K562 (cell line): ENCODE measurements around the gene ABHD4. TPM values are rescaled to one million over a fixed set of nuclear protein-coding genes. Genes with fewer than 3 reads are reported as not detected.

ENCODE experiments used
- ATAC-seq: fragments of 200-7000 bp; cut with Tn5 transposase; 3 replicates; pipeline ENCODE4 v1.9.1; 2020; ENCODE audit warnings: moderate library complexity
- BruUV-seq: library from RNA; stranded (reverse); fragments of 400-500 nt; replicated peaks from 2 replicates; lab custom pipeline; 2021; lab: Mats Ljungman, UMichigan
- CTCF ChIA-PET: fragments of 300-600 bp; formaldehyde crosslinking; extraction: SDS; loops from one replicate; lab custom pipeline; 2021; ENCODE audit warnings: low intra/inter-chr PET ratio; lab: Yijun Ruan, JAX
- POLR2A ChIA-PET: fragments of 300-600, 350-650 bp; sonication (Branson Sonifier 250); formaldehyde crosslinking; extraction: SDS; loops from one replicate; lab custom pipeline; 2021; ENCODE audit warnings: antibody characterized with exemption, inconsistent platforms; lab: Yijun Ruan, JAX
- DNase-seq, 4 experiments: peaks; one replicate each; pipeline versions ENCODE4 v3.0.0 to v3.0.0-alpha.2; 2011 to 2018; ENCODE audit warnings: low spot score in 3 of 4, mixed read lengths in 3 of 4; ENCODE audit errors: extremely low read depth in 1 of 4
- FAIRE-seq: peaks from 2 replicates; lab custom pipeline; 2011; peaks lifted over from hg19 to GRCh38; lab: Jason Lieb, UNC
- H2AFZ ChIP-seq: 2 replicates; pipeline ENCODE4 v1.6.0; 2011; ENCODE audit warnings: low read depth, low read length, control low read depth, inconsistent platforms
- H3K27ac ChIP-seq: fragments of 200-600 bp; 3 replicates; pipeline ENCODE4 v1.8.0; 2011; ENCODE audit warnings: low read depth, mild to moderate bottlenecking, control low read depth, inconsistent platforms, low read length, moderate library complexity, mixed read lengths; ENCODE audit errors: extremely low read depth
- H3K27me3 ChIP-seq, 2 experiments: fragments of 300-600 bp in 1 of 2; 2 replicates in 1 of 2; 3 replicates in 1 of 2; pipeline versions ENCODE4 v1.6.0 to v1.8.0; 2011; ENCODE audit warnings: inconsistent platforms in 2 of 2, low read length in 2 of 2, mild to moderate bottlenecking in 1 of 2, mixed read lengths in 1 of 2, moderate library complexity in 1 of 2; ENCODE audit not compliant: control insufficient read depth in 2 of 2, insufficient read depth in 2 of 2
- H3K36me3 ChIP-seq: fragments of 300-600 bp; 3 replicates; pipeline ENCODE4 v1.8.0; 2011; ENCODE audit warnings: mild to moderate bottlenecking, low read length, inconsistent platforms; ENCODE audit not compliant: control insufficient read depth, insufficient read depth
- H3K4me1 ChIP-seq, 2 experiments: fragments of 200-600 bp in 1 of 2; replicated peaks in 1 of 2; 2 replicates in 1 of 2; 3 replicates in 1 of 2; pipeline versions ENCODE4 v1.5.1 to v1.8.0; 2011; ENCODE audit warnings: inconsistent platforms in 2 of 2, low read length in 2 of 2, mild to moderate bottlenecking in 1 of 2, mixed read lengths in 1 of 2, moderate library complexity in 1 of 2; ENCODE audit not compliant: control insufficient read depth in 2 of 2, insufficient read depth in 2 of 2
- H3K4me2 ChIP-seq: 2 replicates; pipeline ENCODE4 v1.6.1; 2011; ENCODE audit warnings: low read length, control low read depth, inconsistent platforms, mixed read lengths; ENCODE audit not compliant: insufficient read depth
- H3K4me3 ChIP-seq: fragments of 200-600 bp; sonication (generic), shearing (Covaris generic); 2 replicates; pipeline ENCODE4 v1.5.1; 2016; ENCODE audit warnings: control low read depth, inconsistent platforms
- H3K79me2 ChIP-seq: fragments of 200-600 bp; 3 replicates; pipeline ENCODE4 v1.8.0; 2011; ENCODE audit warnings: low read length, inconsistent platforms; ENCODE audit not compliant: control insufficient read depth, insufficient read depth
- H3K9ac ChIP-seq, 2 experiments: 2 replicates each; pipeline versions ENCODE4 v1.6.0 to v1.6.1; 2011; ENCODE audit warnings: low read depth in 2 of 2, low read length in 2 of 2, control low read depth in 1 of 2, inconsistent platforms in 1 of 2, mild to moderate bottlenecking in 1 of 2, mixed read lengths in 1 of 2; ENCODE audit not compliant: insufficient read depth in 1 of 2
- H3K9me1 ChIP-seq: one replicate; pipeline ENCODE4 v1.6.0; 2011; ENCODE audit warnings: inconsistent platforms, mild to moderate bottlenecking, low read length, moderate library complexity; ENCODE audit not compliant: control insufficient read depth, insufficient read depth
- H3K9me3 ChIP-seq: replicated peaks from 2 replicates; pipeline ENCODE4 v1.5.1; 2011; ENCODE audit warnings: low read depth, low read length, inconsistent platforms; ENCODE audit not compliant: control insufficient read depth, insufficient read depth
- H4K20me1 ChIP-seq: replicated peaks from 2 replicates; pipeline ENCODE4 v1.6.1; 2011; ENCODE audit warnings: low read length, inconsistent platforms, mixed read lengths; ENCODE audit not compliant: control insufficient read depth, insufficient read depth
- RREB1 ChIP-seq: fragments of 250-450 bp; sonication (Bioruptor Pico); IDR thresholded peaks from 2 replicates; pipeline ENCODE4 v1.4.0; 2020
- TFE3 ChIP-seq: fragments of 450-650 bp; formaldehyde crosslinking; IDR thresholded peaks from 2 replicates; pipeline ENCODE4 v1.4.0; 2020; ENCODE audit warnings: mild to moderate bottlenecking, mixed read lengths
- WGBS: fragments of 100-300 bp; shearing (Covaris generic); methylation state at CpG from one replicate; pipeline ENCODE4 v1.1.6; 2016; ENCODE audit warnings: low coverage, mixed read lengths; ENCODE audit not compliant: insufficient coverage; ENCODE audit errors: missing lambda C conversion rate; 5-methylcytosine and 5-hydroxymethylcytosine counted together
- in situ Hi-C: fragments of 300-500 bp; cut with MboI; formaldehyde crosslinking; loops from 4 replicates; pipeline ENCODE4 v1.15.0; 2018; ENCODE audit warnings: inconsistent platforms, mixed read lengths
- intact Hi-C: fragments of 100-400 bp; cut with micrococcal nuclease; formaldehyde crosslinking; loops from 2 replicates; pipeline ENCODE4 v1.14.2; 2022
- polyA plus RNA-seq, 8 experiments: library from polyadenylated mRNA; depleted of rRNA in 4 of 8; stranded (reverse) in 5 of 8; unstranded in 3 of 8; fragments of >200 nt; fragmentation: Nextera tagmentation in 2 of 8; fragmentation: Illumina TruSeq in 1 of 8; extraction: Ambion mirVana in 2 of 8; extraction: Trizol in 1 of 8; gene quantifications; 2 replicates each; pipeline versions ENCODE4 v1.2.1 to v1.2.3, GENCODE V29; 2011 to 2014; ENCODE audit warnings: inconsistent platforms in 1 of 8, missing spikeins in 1 of 8
- total RNA-seq, 7 experiments: library from RNA; depleted of rRNA in 6 of 7; stranded (reverse); fragments of >200 nt in 6 of 7; fragmentation: Illumina TruSeq in 2 of 7; extraction: Trizol in 2 of 7; gene quantifications; 2 replicates each; pipeline versions ENCODE4 v1.2.1 to v1.2.3, GENCODE V29; 2011 to 2021; ENCODE audit warnings: low replicate concordance in 1 of 7

Gene ABHD4
- total and polyA plus RNA-seq, 9 of the 15 experiments (the other 6 are each of a cell fraction or from before 2014, with no cell fraction given), result 3.6 to 12.0 (median 7.2) TPM

- TF ChIP-seq RREB1 (CRISPR knock-in tag), result no peak
- peak; percentile 15; the same call in 1 of the 2 replicates for TF ChIP-seq TFE3
- Histone ChIP-seq H3K9me3 (no peaks in the 10 kb centered on the region), H3K9me1 (no peaks in the 10 kb centered on the region), H2AFZ (no peak overlapping the region), H3K4me2 (no peak overlapping the region), H4K20me1 (no peaks in the 10 kb centered on the region), H3K79me2 (no peaks in the 10 kb centered on the region), H3K36me3 (no peaks in the 10 kb centered on the region), H3K4me1 (peaks cover 0 to 10% of the 10 kb centered on the region in 2 experiments; a peak in 3 of 5 replicates), H3K9ac (no peak overlapping the region), H3K4me3 (no peak overlapping the region), H3K27ac (no peak overlapping the region), H3K27me3 (no peaks in the 10 kb centered on the region)
- BruUV-seq, result no TSS peak
- CTCF ChIA-PET, result no interaction called here
- in situ Hi-C loops (no loop called here), intact Hi-C loops (no loop called here)
- FAIRE-seq, result no peak
- POLR2A ChIA-PET, result no interaction called here
- DNase-seq, result no peak
- no peak for ATAC-seq
- WGBS, result 34% methylated on average over 2 of the region's 2 CpGs
Observed at GRCh38 chr14:22622255-22622654, 24.2 kb downstream of the ABHD4 start.
